NCI-H774 (cell line): ENCODE results near the gene THBD.
"Not testable (repeated sequence)": the region's sequence is repeated elsewhere in the genome, so short reads cannot be mapped to it uniquely, and the experiment has no call there.

ENCODE experiments used
- DNase-seq: peaks from one replicate; lab custom pipeline; 2025; lab: John Stamatoyannopoulos, UW

The THBD gene

GRCh38 chr20:23034721-23035671 lies 14.5 kb downstream of the THBD start, which contains the start of gene SSTR4:
SSTR4 (plus strand) TSS chr20:23035312; CDS start chr20:23035484, 172 bp downstream.
- DNase-seq, result no peak

- no peak for DNase-seq
Observed at GRCh38 chr20:23033918-23034317, 15.6 kb downstream of the THBD start.

GRCh38 chr20:23032750-23033078 lies 16.8 kb downstream of the THBD start:
- no peak for DNase-seq

- no peak for DNase-seq
Observed at GRCh38 chr20:23032056-23032749, 17.3 kb downstream of the THBD start.

- DNase-seq, result no peak
Observed at GRCh38 chr20:23031346-23031745, 18.1 kb downstream of the THBD start.

- no peak for DNase-seq
Observed at GRCh38 chr20:23029324-23029723, 20.1 kb downstream of the THBD start.

GRCh38 chr20:23028392-23028791 lies 21.1 kb downstream of the THBD start:
- DNase-seq, result no peak

- DNase-seq, result no peak
Observed at GRCh38 chr20:23027721-23028120, 21.8 kb downstream of the THBD start.

- DNase-seq, result not testable (repeated sequence)
Observed at GRCh38 chr20:23025503-23025902, 24.0 kb downstream of the THBD start.

GRCh38 chr20:23024701-23025100 lies 24.8 kb downstream of the THBD start:
- DNase-seq, result no peak

- DNase-seq, result no peak
Observed at GRCh38 chr20:23023621-23024177, 25.8 kb downstream of the THBD start.

GRCh38 chr20:23022849-23023248 lies 26.6 kb downstream of the THBD start:
- DNase-seq, result no peak

- no peak for DNase-seq
Observed at GRCh38 chr20:23021951-23022350, 27.5 kb downstream of the THBD start.

- DNase-seq, result no peak
Observed at GRCh38 chr20:23021541-23021940, 27.9 kb downstream of the THBD start.

GRCh38 chr20:23020230-23021018 lies 29.0 kb downstream of the THBD start:
- DNase-seq, result no peak

- no peak for DNase-seq
Observed at GRCh38 chr20:23019403-23019802, 30.1 kb downstream of the THBD start.

GRCh38 chr20:23018941-23019340 lies 30.5 kb downstream of the THBD start:
- DNase-seq, result no peak

GRCh38 chr20:23018432-23018831 lies 31.0 kb downstream of the THBD start:
- DNase-seq, result no peak

- no peak for DNase-seq
Observed at GRCh38 chr20:23017516-23017915, 32.0 kb downstream of the THBD start.

- DNase-seq, result no peak
Observed at GRCh38 chr20:23013429-23013828, 36.0 kb downstream of the THBD start.

GRCh38 chr20:23011008-23011721 lies 38.3 kb downstream of the THBD start:
- no peak for DNase-seq
